ENCODE data around the gene EIF4A3. TPM values are rescaled to one million over a fixed set of nuclear protein-coding genes. Genes with fewer than 3 reads are reported as not detected.

The EIF4A3 gene
- polyA plus RNA-seq, 1 of the 3 experiments (the other 2 are of a cell fraction): 335 TPM

- no peak for DNase-seq
- Histone ChIP-seq H3K4me3 (ENCODE audit: low read depth in 2 of 2, low read length in 1 of 2) (no peak overlapping the region), H3K4me1 (ENCODE audit: control insufficient read depth in 1 of 2, insufficient read depth in 2 of 2, low read depth in 1 of 2, low read length in 1 of 2) (no peaks in the 10 kb centered on the region), H3F3A (replicated peaks; ENCODE audit: insufficient read depth) (no peaks in the 10 kb centered on the region), H3K27me3 (ENCODE audit: insufficient read depth) (no peaks in the 10 kb centered on the region; the same call in none of the 2 replicates), H3K36me3 (replicated peaks in 1 of 2; ENCODE audit: control insufficient read depth in 1 of 2, insufficient read depth in 2 of 2, low read length in 1 of 2) (no peaks in the 10 kb centered on the region), H3K9me2 (no peaks in the 10 kb centered on the region), H2AFZ (ENCODE audit: low read depth) (no peak overlapping the region), H3K79me2 (ENCODE audit: insufficient read depth) (no peaks in the 10 kb centered on the region), H3K4me2 (no peak overlapping the region), H4K20me1 (ENCODE audit: insufficient read depth) (no peaks in the 10 kb centered on the region), H3K9ac (no peak overlapping the region), H3K27ac (ENCODE audit: low read depth in 2 of 2, low read length in 1 of 2) (no peak overlapping the region), H3K9me3 (no peaks in the 10 kb centered on the region)
- CTCF ChIA-PET: no interaction called here
- POLR2A ChIA-PET: interaction anchor here (0.7 kb wide), 1 partner anchor 23 kb away, joined by 3 read pairs; no protein-coding TSS in a partner anchor
- TF ChIP-seq GABPA (IDR thresholded peaks at IDR 0.05; ENCODE audit: low read depth) (no peak), GATA2 (CRISPR knock-in tag; IDR thresholded peaks at IDR 0.05) (no peak), SIN3A (IDR thresholded peaks at IDR 0.05; ENCODE audit: borderline replicate concordance, low read depth, low read length) (no peak), TEAD4 (IDR thresholded peaks at IDR 0.05; ENCODE audit: borderline replicate concordance, insufficient read depth) (no peak), NFIC (IDR thresholded peaks at IDR 0.05; ENCODE audit: borderline replicate concordance) (no peak), SMC3 (IDR thresholded peaks at IDR 0.05; ENCODE audit: low read depth, low read length) (no peak), REST (IDR thresholded peaks at IDR 0.05; ENCODE audit: low read depth, low read length) (no peak), TAF1 (IDR thresholded peaks at IDR 0.05; ENCODE audit: borderline replicate concordance, low read depth, low read length) (no peak), EP300 (IDR thresholded peaks at IDR 0.05; ENCODE audit: borderline replicate concordance in 1 of 2, low read depth in 1 of 2, low read length in 1 of 2) (no peak), TCF12 (IDR thresholded peaks at IDR 0.05) (no peak), RAD21 (IDR thresholded peaks at IDR 0.05; ENCODE audit: low read length) (no peak), JUND (IDR thresholded peaks at IDR 0.05) (no peak), USF2 (IDR thresholded peaks at IDR 0.05; ENCODE audit: borderline replicate concordance, low read depth, low read length) (no peak), FOSL2 (IDR thresholded peaks at IDR 0.05; ENCODE audit: borderline replicate concordance, low read depth) (no peak), EZH2phosphoT487 (IDR thresholded peaks at IDR 0.05; ENCODE audit: borderline replicate concordance, low read depth) (no peak)
- WGBS (ENCODE audit: low lambda C conversion rate): 78% methylated on average over 5 of the region's 5 CpGs
Observed at GRCh38 chr17:80169107-80169506, 22.2 kb upstream of the EIF4A3 start.
